ENCODE data around the gene GNB1. TPM values are rescaled to one million over a fixed set of nuclear protein-coding genes. Genes with fewer than 3 reads are reported as not detected.

Gene GNB1
- total and polyA plus RNA-seq, 12 donors = 79.6 to 482 (median 163) TPM

- H3K4me1 ChIP-seq (replicated peaks in 1 of 2) = peaks cover 37 to 45% of the 10 kb centered on the region in 2 donors
- WGBS, 4 donors = 92% methylated on average over 18 to 19 of the region's 19 CpGs
- peak overlapping the region in 1 of 5 donors; percentile 77 for H3K27ac ChIP-seq
- DNase-seq = peak in 1 of 7 donors; percentile 15
- no peaks in the 10 kb centered on the region for H3K27me3 ChIP-seq
- TF ChIP-seq POLR2A (IDR thresholded peaks at IDR 0.05) (no peak), CTCF (IDR thresholded peaks at IDR 0.05) (no peak)
- no peaks in the 10 kb centered on the region for H3K36me3 ChIP-seq (replicated peaks in 1 of 2)
- H3K9me3 ChIP-seq (replicated peaks in 1 of 3) = no peaks in the 10 kb centered on the region
- H3K4me3 ChIP-seq = no peak overlapping the region
- intact Hi-C loops (cut with DNase I) = loop anchor here in 1 of 2 donors (5.0 kb wide), 2 partner anchors 36 to 106 kb away; no protein-coding TSS in a partner anchor
Measured at GRCh38 chr1:1893291-1893985, 2.6 kb upstream of the GNB1 start.

GRCh38 chr1:1892763-1893120, 1.9 kb upstream of the GNB1 start:
- DNase-seq = no peak
- Histone ChIP-seq H3K36me3 (replicated peaks in 1 of 2) (no peaks in the 10 kb centered on the region), H3K4me1 (replicated peaks in 1 of 2) (peaks cover 43 to 52% of the 10 kb centered on the region in 2 donors), H3K27ac (no peak overlapping the region), H3K4me3 (no peak overlapping the region), H3K27me3 (no peaks in the 10 kb centered on the region), H3K9me3 (replicated peaks in 1 of 3) (no peaks in the 10 kb centered on the region)
- TF ChIP-seq POLR2A (IDR thresholded peaks at IDR 0.05) = no peak
- TF ChIP-seq CTCF (IDR thresholded peaks at IDR 0.05) = no peak
- intact Hi-C loops (cut with DNase I) = loop anchor here in 1 of 2 donors (5.0 kb wide), 2 partner anchors 35 to 105 kb away; no protein-coding TSS in a partner anchor
- WGBS, 4 donors = 75 to 83% (median 79%) methylated on average over 7 of the region's 7 CpGs

- H3K9me3 ChIP-seq (replicated peaks in 1 of 3) = no peaks in the 10 kb centered on the region
- 60 to 83% (median 66%) methylated on average over 21 of the region's 21 CpGs for WGBS, 4 donors
- DNase-seq = peak in 2 of 7 donors; percentile 25 to 33
- intact Hi-C loops (cut with DNase I) = loop anchor here in 1 of 2 donors (5.0 kb wide), 2 partner anchors 35 to 105 kb away; no protein-coding TSS in a partner anchor
- H3K36me3 ChIP-seq (replicated peaks in 1 of 2) = no peaks in the 10 kb centered on the region
- H3K27ac ChIP-seq = peak overlapping the region in 3 of 5 donors; percentile 86 to 99 (median 95)
- TF ChIP-seq POLR2A (IDR thresholded peaks at IDR 0.05) (no peak), CTCF (IDR thresholded peaks at IDR 0.05) (no peak)
- peaks cover 43 to 57% of the 10 kb centered on the region in 2 donors for H3K4me1 ChIP-seq (replicated peaks in 1 of 2)
- H3K4me3 ChIP-seq = peak overlapping the region in 2 of 4 donors; percentile 40 to 83
- H3K27me3 ChIP-seq = no peaks in the 10 kb centered on the region
Measured at GRCh38 chr1:1892079-1892762, 1.3 kb upstream of the GNB1 start.

- H3K4me1 ChIP-seq (replicated peaks in 1 of 2) = peaks cover 43 to 64% of the 10 kb centered on the region in 2 donors
- WGBS, 4 donors = 2 to 22% (median 10%) methylated on average over 8 to 58 of the region's 59 CpGs
- peak overlapping the region in 3 of 4 donors; percentile 4 to 83 (median 40) for H3K4me3 ChIP-seq
- TF ChIP-seq CTCF (IDR thresholded peaks at IDR 0.05) = no peak
- TF ChIP-seq POLR2A (IDR thresholded peaks at IDR 0.05) = peak; percentile 16 to 24
- no peaks in the 10 kb centered on the region for H3K27me3 ChIP-seq
- no peaks in the 10 kb centered on the region for H3K9me3 ChIP-seq (replicated peaks in 1 of 3)
- H3K36me3 ChIP-seq (replicated peaks in 1 of 2) = no peaks in the 10 kb centered on the region
- intact Hi-C loops (cut with DNase I) = loop anchor here in 1 of 2 donors (5.0 kb wide), 2 partner anchors 34 to 104 kb away; no protein-coding TSS in a partner anchor
- peak overlapping the region in 4 of 5 donors; percentile 75 to 99 (median 90) for H3K27ac ChIP-seq
- peak in 6 of 7 donors; percentile 64 to 85 (median 80) for DNase-seq
Measured at GRCh38 chr1:1891349-1892078, 627 bp upstream of the GNB1 start.

Measured in adrenal gland (tissue), 12 donors.